ENCODE measurements around the gene HS6ST1.
"Not testable (repeated sequence)": the region's sequence is repeated elsewhere in the genome, so short reads cannot be mapped to it uniquely, and the experiment has no call there.

Gene HS6ST1

GRCh38 chr2:128322715-128323554, 4.3 kb upstream of the HS6ST1 start:
- in situ Hi-C loops (cut with MboI; ENCODE audit: low sequenced_read_pairs): no loop called here

GRCh38 chr2:128321784-128322714, 3.4 kb upstream of the HS6ST1 start:
- in situ Hi-C loops (cut with MboI; ENCODE audit: low sequenced_read_pairs): no loop called here

- in situ Hi-C loops (cut with MboI; ENCODE audit: low sequenced_read_pairs): no loop called here
Observed at GRCh38 chr2:128320906-128321771, 2.5 kb upstream of the HS6ST1 start.

DNA sequence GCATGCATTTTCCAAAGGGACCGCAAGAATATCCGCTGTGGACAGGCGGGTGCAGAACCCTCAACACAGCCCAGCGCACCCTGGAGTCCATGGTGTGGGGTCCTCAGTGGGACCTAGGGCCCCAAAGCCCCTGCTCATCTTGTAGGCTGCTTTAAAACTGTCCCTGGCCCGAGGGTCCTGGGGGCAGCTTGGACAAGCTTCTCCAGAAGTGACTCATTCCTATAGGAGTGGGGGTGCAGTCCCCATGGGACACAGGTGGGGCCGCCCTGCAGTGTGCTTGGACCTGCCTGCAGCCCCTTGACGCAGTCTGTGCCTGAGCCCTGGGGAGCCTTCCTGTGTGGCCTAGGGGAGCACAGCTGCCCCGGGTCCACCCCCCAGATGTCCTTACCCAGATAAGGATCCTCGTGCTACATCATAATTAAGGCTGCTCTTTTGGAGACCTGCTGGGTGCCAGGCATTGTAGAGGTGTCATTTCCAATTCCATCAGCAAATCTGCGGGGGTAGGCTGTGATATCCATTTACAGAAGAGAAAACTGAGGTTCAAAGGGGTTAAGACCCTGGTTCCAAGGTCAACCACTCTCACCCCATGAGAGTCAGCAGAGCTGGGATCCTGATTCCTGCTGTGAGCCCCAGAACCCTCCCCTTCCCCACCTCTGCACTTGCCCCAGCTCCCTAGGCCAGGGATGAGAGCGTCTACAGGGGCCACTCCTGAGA, 1.7 kb upstream of the HS6ST1 start:
- in situ Hi-C loops (cut with MboI; ENCODE audit: low sequenced_read_pairs): no loop called here

DNA sequence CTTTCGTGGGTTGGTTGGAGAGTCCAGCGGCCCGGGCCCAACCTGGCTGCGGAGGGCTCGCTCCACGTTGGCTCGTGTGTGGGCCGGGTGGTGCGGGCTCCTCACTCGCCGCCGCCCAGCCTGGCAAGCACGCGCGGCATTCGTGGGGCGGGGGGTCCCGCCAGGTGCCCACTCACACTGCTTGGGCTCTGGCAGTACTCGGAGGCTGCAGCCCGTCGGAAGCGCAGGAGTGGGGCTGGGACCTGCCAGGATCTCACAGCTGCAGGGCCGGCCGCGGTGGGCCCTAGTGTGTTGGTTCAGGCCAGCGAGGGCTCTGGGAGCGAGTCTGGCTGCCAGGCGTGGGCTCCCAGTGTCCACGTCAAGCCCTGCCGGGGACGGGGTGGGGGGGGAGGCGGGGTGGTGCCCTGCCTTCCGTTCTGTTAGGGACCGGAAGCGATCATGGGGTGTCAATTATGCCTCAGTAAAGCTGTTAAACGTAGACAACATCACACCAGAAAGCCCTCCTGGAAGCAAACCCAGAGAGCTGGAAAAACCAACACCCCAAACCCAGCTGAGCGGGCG, 1.0 kb upstream of the HS6ST1 start:
- in situ Hi-C loops (cut with MboI; ENCODE audit: low sequenced_read_pairs): no loop called here

DNA sequence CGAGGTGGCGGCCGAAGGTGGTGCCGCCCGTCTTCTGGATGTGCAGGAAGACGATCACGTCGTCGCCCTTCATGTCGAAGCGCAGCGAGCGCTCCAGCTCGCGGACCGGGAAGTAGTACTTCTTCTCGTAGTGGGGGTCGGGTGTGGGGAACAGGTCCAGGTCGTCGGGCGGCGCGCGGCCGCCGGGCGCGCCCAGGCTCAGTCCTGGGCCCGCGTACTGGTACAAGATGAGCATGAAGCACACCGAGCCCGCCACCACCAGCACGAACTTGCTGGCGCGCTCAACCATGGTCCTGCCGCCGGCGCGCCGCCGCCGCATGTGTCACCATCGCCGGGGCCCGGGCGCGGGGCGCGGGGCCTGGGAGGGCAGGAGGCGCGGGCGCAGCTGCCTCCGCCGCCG, 423 bp downstream of the HS6ST1 start:
- in situ Hi-C loops (cut with MboI; ENCODE audit: low sequenced_read_pairs): not testable (repeated sequence)

GRCh38 chr2:128317899-128318225, 806 bp downstream of the HS6ST1 start:
- in situ Hi-C loops (cut with MboI; ENCODE audit: low sequenced_read_pairs): not testable (repeated sequence)

DNA sequence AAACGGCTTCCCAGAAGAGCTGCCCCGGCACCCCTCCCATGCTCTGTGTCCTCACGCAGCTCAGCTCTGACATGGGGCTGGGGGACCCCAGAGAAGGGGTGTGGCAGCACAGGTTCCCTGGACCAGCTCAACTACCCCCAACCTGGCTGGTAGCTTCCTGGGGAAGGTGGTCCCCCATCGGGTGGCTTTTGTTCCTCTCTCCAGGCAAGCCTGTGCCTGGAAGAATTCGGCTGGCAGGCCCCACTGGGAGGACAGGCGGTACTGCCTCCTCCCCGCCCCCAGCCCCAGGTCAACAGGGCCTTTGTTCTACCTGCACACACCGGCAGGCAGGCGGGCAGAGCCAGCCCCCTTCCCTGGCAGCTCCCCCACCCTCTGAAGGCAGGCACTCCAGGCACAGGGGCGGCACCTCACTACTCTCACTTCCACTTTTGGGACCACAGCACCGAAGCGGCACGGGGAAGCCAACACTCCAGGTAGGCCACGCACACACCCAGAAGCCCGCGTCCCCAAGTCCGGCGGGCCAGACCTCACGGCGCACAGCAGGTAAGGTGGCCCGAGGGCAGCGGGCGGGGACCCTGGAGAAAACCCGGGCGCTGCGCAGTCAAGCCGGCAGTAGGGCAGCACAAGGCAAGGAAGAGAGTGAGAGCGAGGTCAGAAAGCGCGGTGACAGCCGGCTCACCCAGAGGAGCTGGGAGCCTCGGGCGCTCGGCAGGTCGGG, 1.3 kb downstream of the HS6ST1 start:
- in situ Hi-C loops (cut with MboI; ENCODE audit: low sequenced_read_pairs): no loop called here

GRCh38 chr2:128316777-128317180, 1.9 kb downstream of the HS6ST1 start:
- in situ Hi-C loops (cut with MboI; ENCODE audit: low sequenced_read_pairs): no loop called here

GRCh38 chr2:128315829-128316776, 2.6 kb downstream of the HS6ST1 start:
- in situ Hi-C loops (cut with MboI; ENCODE audit: low sequenced_read_pairs): no loop called here

DNA sequence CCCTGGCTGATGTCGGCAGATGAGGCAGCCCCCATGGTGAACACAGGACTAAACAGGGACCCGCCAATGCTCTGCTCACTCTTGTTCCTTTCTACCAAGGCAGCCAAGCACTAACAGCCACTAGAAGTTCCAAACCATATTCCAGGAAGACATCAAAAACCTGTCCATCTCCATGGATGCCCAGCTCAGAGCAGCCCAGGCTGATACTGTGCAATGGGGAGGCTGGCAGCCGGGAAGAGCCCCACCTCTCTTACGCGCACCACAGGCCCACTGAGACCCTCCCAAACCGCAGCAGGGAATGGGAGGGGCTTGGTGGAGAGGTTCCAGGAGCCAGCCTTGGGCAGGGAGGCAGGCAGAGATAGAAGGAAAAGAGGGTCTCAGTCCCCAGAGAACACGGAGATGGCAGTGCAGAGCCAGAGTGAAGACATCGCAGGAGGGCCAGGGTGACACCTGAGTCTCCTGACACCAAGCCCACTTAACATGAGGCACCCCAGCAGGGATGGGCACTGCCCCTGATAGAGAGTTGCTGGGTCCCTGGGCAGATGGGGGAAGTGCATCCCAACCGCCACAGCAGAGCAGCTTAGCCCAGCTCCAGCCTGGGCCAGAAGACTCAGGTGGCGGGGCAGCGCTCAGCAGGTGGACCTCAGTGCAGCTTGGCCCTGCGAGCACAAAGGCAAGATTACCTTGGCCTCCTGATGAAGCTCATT, 3.4 kb downstream of the HS6ST1 start:
- in situ Hi-C loops (cut with MboI; ENCODE audit: low sequenced_read_pairs): no loop called here

DNA sequence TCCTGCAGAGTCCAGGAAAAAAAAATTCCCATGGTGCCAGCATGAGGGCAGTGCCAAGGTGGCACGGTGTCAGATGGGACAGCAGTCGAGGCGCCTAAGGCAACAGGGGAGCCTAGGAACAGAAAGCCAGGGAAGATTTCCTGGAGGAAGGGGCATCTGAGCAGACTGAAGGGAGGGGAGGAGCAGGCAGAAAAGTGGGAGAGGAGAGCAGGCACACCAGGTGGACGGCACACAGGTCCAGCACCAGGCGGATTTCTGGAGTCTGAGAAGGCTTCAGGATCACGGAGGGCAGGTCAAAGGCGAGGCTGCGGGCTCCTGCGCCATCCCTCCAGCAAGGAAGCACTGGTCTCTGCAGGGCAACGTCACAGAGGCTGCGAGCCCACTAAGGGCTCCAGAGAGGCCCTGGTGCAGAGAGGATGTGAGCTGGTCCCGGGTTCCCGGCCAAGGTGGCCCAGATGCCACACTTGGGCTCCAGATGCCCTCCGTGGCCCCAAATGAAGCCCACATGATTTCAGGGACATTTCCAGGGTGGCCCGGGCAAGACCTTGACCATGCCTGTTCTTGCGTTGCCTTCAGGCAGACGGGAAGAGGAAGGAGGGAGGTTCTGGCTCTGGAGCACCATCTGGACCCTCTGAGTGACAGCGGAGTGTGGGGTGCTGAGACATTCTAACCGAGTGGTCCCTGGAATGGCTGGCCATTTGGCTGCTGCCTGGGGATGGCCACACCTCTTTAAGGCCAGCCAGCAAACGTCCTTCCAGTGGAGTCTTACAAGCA, 4.1 kb downstream of the HS6ST1 start:
- in situ Hi-C loops (cut with MboI; ENCODE audit: low sequenced_read_pairs): no loop called here

- in situ Hi-C loops (cut with MboI; ENCODE audit: low sequenced_read_pairs): no loop called here
Observed at GRCh38 chr2:128313931-128314347, 4.7 kb downstream of the HS6ST1 start.

DNA sequence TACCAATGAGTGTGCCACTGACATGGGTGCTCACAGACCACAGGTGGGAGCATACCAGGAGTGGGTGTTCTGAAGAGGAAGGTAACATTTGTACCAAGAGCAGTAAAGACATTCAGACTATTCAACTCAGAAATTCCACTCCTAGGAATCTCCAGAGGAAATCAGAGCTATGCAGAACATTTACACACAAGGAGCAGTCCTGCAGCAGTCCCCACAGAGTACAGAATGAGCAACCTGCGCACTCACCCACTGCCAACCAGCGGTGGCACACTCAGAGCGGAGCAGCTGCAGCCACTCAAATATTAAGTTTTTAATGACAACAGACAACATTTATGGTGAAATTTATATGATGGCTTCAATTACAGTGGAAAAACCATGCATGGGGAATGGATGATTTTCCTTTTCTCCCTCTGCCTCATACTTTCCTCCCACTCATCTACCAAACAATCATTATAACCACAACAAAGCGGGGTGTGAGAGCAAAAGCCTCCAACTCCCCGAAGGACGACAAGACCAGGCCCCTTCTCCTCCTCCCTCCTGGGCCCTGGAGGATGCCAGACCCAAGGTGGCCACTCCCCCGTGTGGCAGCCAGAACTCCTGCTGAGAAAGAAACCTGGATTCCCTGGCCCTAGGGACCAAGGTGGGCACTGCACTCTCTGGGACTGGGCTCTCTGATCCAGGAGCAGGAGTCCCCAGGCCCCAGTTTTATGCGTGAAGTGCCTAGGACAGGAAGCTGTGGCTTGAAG, 5.4 kb downstream of the HS6ST1 start:
- in situ Hi-C loops (cut with MboI; ENCODE audit: low sequenced_read_pairs): no loop called here

- in situ Hi-C loops (cut with MboI; ENCODE audit: low sequenced_read_pairs): no loop called here
Observed at GRCh38 chr2:128312411-128312810, 6.3 kb downstream of the HS6ST1 start.

DNA sequence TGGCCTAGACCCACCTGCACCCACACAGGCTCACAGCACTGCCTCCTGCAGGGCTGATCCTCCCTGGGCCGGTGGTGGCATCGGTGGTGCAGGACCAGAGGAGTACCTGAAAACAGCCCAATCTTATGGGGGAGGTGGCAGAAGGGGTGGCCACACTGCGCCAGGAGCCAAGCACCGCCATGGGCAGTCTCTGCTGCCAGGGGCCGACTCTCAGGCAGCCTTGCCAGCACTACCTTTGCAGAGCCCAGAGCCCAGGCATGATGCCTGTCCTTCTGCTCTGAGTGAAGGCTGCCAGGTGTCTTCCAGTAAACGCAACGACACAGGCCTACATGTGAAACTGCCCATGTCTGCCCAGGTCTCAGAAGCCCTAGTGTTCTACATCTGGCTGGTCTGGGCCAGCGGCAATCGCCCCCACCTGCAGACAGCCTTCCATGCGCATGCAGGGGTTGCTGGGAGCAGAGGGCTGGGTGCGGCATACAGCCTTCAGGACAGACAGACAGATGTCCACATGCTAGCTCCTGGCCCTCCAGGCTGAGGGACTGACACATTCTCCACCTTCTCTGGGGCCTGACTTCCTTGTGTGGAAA, 6.8 kb downstream of the HS6ST1 start:
- in situ Hi-C loops (cut with MboI; ENCODE audit: low sequenced_read_pairs): no loop called here
